GM12878 (cell line): ENCODE results near the gene BNIP2. TPM values are rescaled to one million over a fixed set of nuclear protein-coding genes. Genes with fewer than 3 reads are reported as not detected.

Source experiments
- BHLHE40 ChIP-seq, 2 experiments: fragments of 450-650 bp in 1 of 2; IDR thresholded peaks; 2 replicates each; pipeline ENCODE4 v1.6.1; 2011 to 2017; ENCODE audit warnings: low read depth in 2 of 2, borderline replicate concordance in 1 of 2, improper control_type of control experiment in 1 of 2, low read length in 1 of 2, mild to moderate bottlenecking in 1 of 2
- CEBPB ChIP-seq, 2 experiments: fragments of 150-350 bp in 1 of 2; IDR thresholded peaks; 2 replicates each; pipeline ENCODE4 v1.6.1; 2012 to 2014; ENCODE audit warnings: low read depth in 2 of 2, low read length in 2 of 2, borderline replicate concordance in 1 of 2, inconsistent platforms in 1 of 2
- CHD4 ChIP-seq: fragments of 200-600 bp; sonication (generic); IDR thresholded peaks from 2 replicates; pipeline ENCODE4 v1.6.1; 2016; ENCODE audit warnings: mild to moderate bottlenecking
- E4F1 ChIP-seq: fragments of 450-650 bp; IDR thresholded peaks from 2 replicates; pipeline ENCODE4 v1.6.1; 2018; ENCODE audit warnings: borderline replicate concordance, mild to moderate bottlenecking; ENCODE audit not compliant: partially characterized antibody
- ESRRA ChIP-seq: IDR thresholded peaks from 2 replicates; pipeline ENCODE4 v1.6.1; 2012; ENCODE audit warnings: mild to moderate bottlenecking, low read length, improper control_type of control experiment
- FOS ChIP-seq: IDR thresholded peaks from 3 replicates; pipeline ENCODE4 v1.6.1; 2011; ENCODE audit warnings: borderline replicate concordance; ENCODE audit not compliant: insufficient read length; ENCODE audit errors: extremely low read depth
- HCFC1 ChIP-seq: fragments of 150-350 bp; IDR thresholded peaks from 2 replicates; pipeline ENCODE4 v1.6.1; 2014; ENCODE audit warnings: low read length
- IKZF1 ChIP-seq: fragments of 450-650 bp; conservative IDR thresholded peaks from 2 replicates; pipeline ENCODE4 v1.6.1; 2017; ENCODE audit warnings: antibody characterized with exemption, mild to moderate bottlenecking
- IRF3 ChIP-seq: fragments of 450-650 bp; IDR thresholded peaks from 2 replicates; pipeline ENCODE4 v1.6.1; 2014; ENCODE audit warnings: mild to moderate bottlenecking
- KDM1A ChIP-seq: fragments of 200-600 bp; sonication (generic); IDR thresholded peaks from 2 replicates; pipeline ENCODE4 v1.6.1; 2016; ENCODE audit warnings: borderline replicate concordance
- MYB ChIP-seq: fragments of 150-350 bp; IDR thresholded peaks from 2 replicates; pipeline ENCODE4 v1.6.1; 2014; ENCODE audit warnings: mild to moderate bottlenecking, low read depth, low read length, borderline replicate concordance
- NR2F1 ChIP-seq: fragments of 450-650 bp; conservative IDR thresholded peaks from 2 replicates; pipeline ENCODE4 v1.6.1; 2017; ENCODE audit warnings: mild to moderate bottlenecking
- POU2F2 ChIP-seq: IDR thresholded peaks from 3 replicates; pipeline ENCODE4 v1.6.1; 2011; ENCODE audit warnings: low read depth, mild to moderate bottlenecking, low read length, borderline replicate concordance
- RAD51 ChIP-seq: fragments of 450-650 bp; IDR thresholded peaks from 2 replicates; pipeline ENCODE4 v1.6.1; 2016; ENCODE audit warnings: moderate library complexity, mild to moderate bottlenecking, inconsistent platforms
- RFX5 ChIP-seq: IDR thresholded peaks from 2 replicates; pipeline ENCODE4 v1.6.1; 2011; ENCODE audit warnings: low read depth, low read length, improper control_type of control experiment
- SIN3A ChIP-seq: IDR thresholded peaks from 2 replicates; pipeline ENCODE4 v1.6.1; 2012; ENCODE audit warnings: low read depth, low read length, improper control_type of control experiment
- SMAD1 ChIP-seq: fragments of 450-650 bp; IDR thresholded peaks from 2 replicates; pipeline ENCODE4 v1.6.1; 2018; ENCODE audit warnings: mild to moderate bottlenecking, low read depth; ENCODE audit not compliant: partially characterized antibody
- SMC3 ChIP-seq: IDR thresholded peaks from 2 replicates; pipeline ENCODE4 v1.6.1; 2011; ENCODE audit warnings: low read length, improper control_type of control experiment, borderline replicate concordance
- SP1 ChIP-seq: IDR thresholded peaks from one replicate; pipeline ENCODE4 v1.6.1; 2011; ENCODE audit warnings: low read depth, low read length
- SREBF2 ChIP-seq: IDR thresholded peaks from 2 replicates; pipeline ENCODE4 v1.6.1; 2012; ENCODE audit warnings: mild to moderate bottlenecking, low read length
- STAT1 ChIP-seq: fragments of 450-650 bp; conservative IDR thresholded peaks from 2 replicates; pipeline ENCODE4 v1.6.1; 2014; ENCODE audit warnings: antibody characterized with exemption, mild to moderate bottlenecking
- TBL1XR1 ChIP-seq: IDR thresholded peaks from 2 replicates; pipeline ENCODE4 v1.6.1; 2012; ENCODE audit warnings: low read depth, low read length, improper control_type of control experiment
- TCF12 ChIP-seq: IDR thresholded peaks from 2 replicates; pipeline ENCODE4 v1.6.1; 2011; ENCODE audit warnings: low read depth, mild to moderate bottlenecking, low read length
- WRNIP1 ChIP-seq: IDR thresholded peaks from 2 replicates; pipeline ENCODE4 v1.6.1; 2011; ENCODE audit warnings: low read depth, low read length, improper control_type of control experiment, borderline replicate concordance
- ZBED1 ChIP-seq: IDR thresholded peaks from 2 replicates; pipeline ENCODE4 v1.6.1; 2016; ENCODE audit warnings: borderline replicate concordance
- ZBTB33 ChIP-seq: fragments of 450-650 bp; IDR thresholded peaks from 2 replicates; pipeline ENCODE4 v1.6.1; 2017; ENCODE audit warnings: mild to moderate bottlenecking
- ZNF217 ChIP-seq: fragments of 450-650 bp; IDR thresholded peaks from 2 replicates; pipeline ENCODE4 v1.6.1; 2017; ENCODE audit warnings: antibody characterized with exemption, mild to moderate bottlenecking
- ZNF622 ChIP-seq: fragments of 450-650 bp; IDR thresholded peaks from 2 replicates; pipeline ENCODE4 v1.6.1; 2017; ENCODE audit warnings: mild to moderate bottlenecking, inconsistent platforms
- polyA plus RNA-seq, 11 experiments: library from polyadenylated mRNA; depleted of rRNA in 4 of 11; unstranded in 6 of 11; stranded (reverse) in 5 of 11; fragments of >200 nt; fragmentation: Nextera tagmentation in 4 of 11; fragmentation: Illumina TruSeq in 1 of 11; extraction: Ambion mirVana in 4 of 11; extraction: Trizol in 1 of 11; gene quantifications; 1 replicate in 1 of 11; 2 replicates in 10 of 11; pipeline versions ENCODE4 v1.2.1 to v1.2.3, GENCODE V29; 2011 to 2016; ENCODE audit warnings: inconsistent platforms in 2 of 11, missing spikeins in 2 of 11, low read depth in 1 of 11
- total RNA-seq, 4 experiments: library from RNA; depleted of rRNA in 3 of 4; stranded (reverse); fragments of >200 nt in 3 of 4; fragmentation: Illumina TruSeq in 1 of 4; extraction: Trizol in 1 of 4; gene quantifications; 2 replicates each; pipeline versions ENCODE4 v1.2.1 to v1.2.3, GENCODE V29; 2013 to 2021

BNIP2 gene
- total and polyA plus RNA-seq, 10 of the 15 experiments (the other 5 are each of a cell fraction or from before 2014, with no cell fraction given), result 29.9 to 122 (median 67.7) TPM

GRCh38 chr15:59688782-59689625 is at the start of gene BNIP2 (continued):
- no peak for TF ChIP-seq ZBTB33
- peak; percentile 53; the same call in 1 of the 2 replicates for TF ChIP-seq RFX5
- TF ChIP-seq ZBED1, result 0 out of 2 replicates have a peak, but pooled peaks have one; percentile 44
- no peak for TF ChIP-seq SREBF2
- TF ChIP-seq STAT1, result no peak
- no peak for TF ChIP-seq IRF3
- peak; percentile 84 for TF ChIP-seq IKZF1
- no peak for TF ChIP-seq SMAD1
- TF ChIP-seq BHLHE40 (IDR thresholded peaks at IDR 0.05; ENCODE audit: borderline replicate concordance in 1 of 2, low read depth in 2 of 2, low read length in 1 of 2), result peak; percentile 51 to 88; a peak in 3 of 4 replicates
- TF ChIP-seq KDM1A, result no peak
- no peak for TF ChIP-seq FOS
- TF ChIP-seq TBL1XR1, result no peak; the same call in 1 of the 2 replicates
- no peak for TF ChIP-seq SMC3
- no peak for TF ChIP-seq MYB
- peak; percentile 50; the same call in 1 of the 2 replicates for TF ChIP-seq TCF12
- no peak for TF ChIP-seq ZNF622
- TF ChIP-seq RAD51, result no peak
- no peak for TF ChIP-seq WRNIP1
- no peak for TF ChIP-seq E4F1
- TF ChIP-seq SIN3A, result no peak; the same call in 1 of the 2 replicates
- TF ChIP-seq CEBPB (IDR thresholded peaks at IDR 0.05; ENCODE audit: borderline replicate concordance in 1 of 2, low read depth in 2 of 2, low read length in 2 of 2), result no peak
- peak; percentile 16; the same call in 1 of the 3 replicates for TF ChIP-seq POU2F2
- no peak for TF ChIP-seq CHD4
- no peak for TF ChIP-seq ZNF217
- TF ChIP-seq ESRRA, result no peak
- peak; percentile 47; the same call in 1 of the 2 replicates for TF ChIP-seq HCFC1
- TF ChIP-seq SP1, result peak; percentile 63
- peak; percentile 45; the same call in 1 of the 2 replicates for TF ChIP-seq NR2F1
